GM12872 (cell line): Measurements from ENCODE around the gene PRKRA.

Experiments
- TF ChIP-seq, protein P1 (sequence below): IDR thresholded peaks from 3 replicates; pipeline ENCODE4 v1.5.1; 2011; ENCODE audit warnings: low read depth, mild to moderate bottlenecking, low read length, moderate library complexity; ENCODE audit not compliant: insufficient read depth

PRKRA gene

GRCh38 chr2:178477443-178478129 is 26.6 kb upstream of the PRKRA start:
- TF ChIP-seq, protein P1, sequence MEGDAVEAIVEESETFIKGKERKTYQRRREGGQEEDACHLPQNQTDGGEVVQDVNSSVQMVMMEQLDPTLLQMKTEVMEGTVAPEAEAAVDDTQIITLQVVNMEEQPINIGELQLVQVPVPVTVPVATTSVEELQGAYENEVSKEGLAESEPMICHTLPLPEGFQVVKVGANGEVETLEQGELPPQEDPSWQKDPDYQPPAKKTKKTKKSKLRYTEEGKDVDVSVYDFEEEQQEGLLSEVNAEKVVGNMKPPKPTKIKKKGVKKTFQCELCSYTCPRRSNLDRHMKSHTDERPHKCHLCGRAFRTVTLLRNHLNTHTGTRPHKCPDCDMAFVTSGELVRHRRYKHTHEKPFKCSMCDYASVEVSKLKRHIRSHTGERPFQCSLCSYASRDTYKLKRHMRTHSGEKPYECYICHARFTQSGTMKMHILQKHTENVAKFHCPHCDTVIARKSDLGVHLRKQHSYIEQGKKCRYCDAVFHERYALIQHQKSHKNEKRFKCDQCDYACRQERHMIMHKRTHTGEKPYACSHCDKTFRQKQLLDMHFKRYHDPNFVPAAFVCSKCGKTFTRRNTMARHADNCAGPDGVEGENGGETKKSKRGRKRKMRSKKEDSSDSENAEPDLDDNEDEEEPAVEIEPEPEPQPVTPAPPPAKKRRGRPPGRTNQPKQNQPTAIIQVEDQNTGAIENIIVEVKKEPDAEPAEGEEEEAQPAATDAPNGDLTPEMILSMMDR, result no peak

GRCh38 chr2:178476477-178476876 is 25.5 kb upstream of the PRKRA start:
- TF ChIP-seq, protein P1, result no peak

- TF ChIP-seq, protein P1, result no peak
Measured at GRCh38 chr2:178474560-178474959, 23.6 kb upstream of the PRKRA start.

DNA sequence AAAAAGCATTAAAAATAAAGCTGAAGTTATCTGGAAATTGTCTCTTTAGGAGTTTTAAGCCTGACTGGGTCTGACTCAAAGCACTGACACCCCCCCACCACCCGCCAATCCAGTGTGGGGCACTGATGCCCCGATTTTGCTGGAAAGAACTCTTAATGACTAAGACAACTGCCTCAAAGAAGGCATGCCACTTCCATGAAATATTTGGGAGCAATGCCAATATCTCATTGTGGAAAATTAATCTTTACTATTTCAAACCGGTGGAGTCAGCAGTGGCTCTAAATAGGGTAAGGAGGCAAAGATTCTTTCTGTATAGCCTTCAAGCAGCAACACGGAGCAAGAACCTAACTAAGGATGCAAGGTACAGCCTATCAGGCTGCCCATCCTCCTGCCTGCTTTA is 23.0 kb upstream of the PRKRA start:
- TF ChIP-seq, protein P1, result no peak

DNA sequence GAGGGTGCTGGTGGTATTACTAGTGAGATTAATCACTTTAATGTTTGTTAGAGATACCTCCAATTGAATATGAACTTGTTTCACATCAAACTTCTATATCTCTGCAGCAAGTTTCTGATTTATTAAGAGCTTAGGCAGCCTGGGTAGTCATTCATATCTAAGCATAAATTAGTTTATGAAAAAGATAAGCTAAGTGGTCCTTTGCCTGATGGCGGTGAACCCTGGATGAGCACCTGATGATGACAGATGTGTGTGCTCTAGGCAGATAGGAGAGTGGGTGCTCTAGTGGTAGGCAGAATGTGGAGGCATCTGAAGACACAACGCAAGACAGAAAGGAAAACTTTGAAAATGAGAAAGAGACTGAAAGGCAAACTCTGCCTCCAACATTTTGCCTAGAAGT is 22.4 kb upstream of the PRKRA start:
- TF ChIP-seq, protein P1, result no peak

- TF ChIP-seq, protein P1, result no peak
Measured at GRCh38 chr2:178469219-178469849, 18.4 kb upstream of the PRKRA start.

GRCh38 chr2:178457390-178457886 is 6.5 kb upstream of the PRKRA start:
- TF ChIP-seq, protein P1, result no peak
